Measurements from ENCODE around the gene SURF2.
A peak's percentile ranks its signal among the peaks of the same experiment; 100 is the strongest.

Gene SURF2

GRCh38 chr9:133354766-133355165 lies 1.6 kb upstream of the SURF2 start:
- no peak for DNase-seq (ENCODE audit: low read depth in 2 of 2)

DNA sequence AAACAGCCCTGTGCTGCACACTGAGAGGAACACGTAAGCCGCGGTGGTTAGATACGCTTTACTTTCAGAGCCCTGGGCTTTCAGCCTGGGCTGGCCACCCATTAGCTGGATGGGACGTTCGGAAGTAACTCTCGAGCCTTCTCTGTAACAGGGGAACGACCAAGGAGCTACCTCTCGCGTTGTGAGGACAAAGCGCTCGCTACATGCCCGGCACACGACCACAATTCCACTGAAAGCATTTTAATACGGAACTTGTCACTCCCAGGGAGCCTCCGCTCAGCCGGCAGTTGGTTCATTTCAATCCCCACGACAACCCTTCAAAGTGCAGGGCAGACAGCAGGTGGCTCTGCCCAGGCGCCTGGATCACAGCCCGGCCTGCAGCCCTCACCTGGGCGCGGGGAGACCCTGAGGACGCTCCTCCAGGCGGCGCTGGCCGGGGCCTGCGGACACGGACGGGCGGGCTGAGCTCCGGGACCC lies 431 bp upstream of the SURF2 start:
- no peak for DNase-seq (ENCODE audit: low read depth in 2 of 2)

- no peak for DNase-seq (ENCODE audit: low read depth in 2 of 2)
Measured at GRCh38 chr9:133357656-133358055, 1.3 kb downstream of the SURF2 start.

DNA sequence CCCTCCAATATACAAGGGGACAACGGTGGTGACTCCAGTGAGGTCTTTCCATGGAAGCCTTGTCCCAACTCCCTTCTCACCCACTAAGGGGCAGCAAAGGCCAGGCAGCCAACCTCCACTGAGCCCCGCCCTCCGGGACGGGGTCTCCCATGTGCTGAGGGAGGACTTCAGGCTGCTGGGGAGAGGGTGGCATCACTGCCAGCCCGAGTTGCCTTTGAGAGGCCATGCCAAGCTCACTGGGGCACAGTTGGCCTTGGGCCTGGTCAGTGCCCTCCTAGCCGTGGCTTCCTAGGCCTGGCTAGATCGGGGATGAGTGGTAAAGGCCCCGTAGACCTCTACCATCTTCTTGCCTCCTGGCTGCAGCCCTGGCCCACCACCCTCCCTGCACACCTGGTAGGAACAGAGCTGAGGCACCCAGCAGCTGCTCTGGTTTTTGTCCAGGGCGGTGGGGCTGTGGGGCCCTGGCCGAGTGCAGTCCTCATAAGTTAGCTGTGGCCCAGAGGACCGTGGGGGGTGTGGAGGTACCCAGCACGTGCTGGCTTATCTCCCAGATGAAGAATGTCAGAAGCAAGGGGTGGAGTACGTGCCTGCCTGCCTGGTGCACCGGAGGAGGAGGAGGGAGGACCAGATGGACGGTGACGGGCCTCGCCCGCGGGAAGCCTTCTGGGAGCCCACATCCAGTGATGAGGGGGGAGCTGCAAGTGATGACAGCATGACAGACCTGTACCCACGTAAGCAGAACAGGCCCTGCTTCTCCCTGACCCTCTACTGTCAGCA lies 3.2 kb downstream of the SURF2 start:
- DNase-seq (ENCODE audit: low read depth in 2 of 2) = no peak

DNA sequence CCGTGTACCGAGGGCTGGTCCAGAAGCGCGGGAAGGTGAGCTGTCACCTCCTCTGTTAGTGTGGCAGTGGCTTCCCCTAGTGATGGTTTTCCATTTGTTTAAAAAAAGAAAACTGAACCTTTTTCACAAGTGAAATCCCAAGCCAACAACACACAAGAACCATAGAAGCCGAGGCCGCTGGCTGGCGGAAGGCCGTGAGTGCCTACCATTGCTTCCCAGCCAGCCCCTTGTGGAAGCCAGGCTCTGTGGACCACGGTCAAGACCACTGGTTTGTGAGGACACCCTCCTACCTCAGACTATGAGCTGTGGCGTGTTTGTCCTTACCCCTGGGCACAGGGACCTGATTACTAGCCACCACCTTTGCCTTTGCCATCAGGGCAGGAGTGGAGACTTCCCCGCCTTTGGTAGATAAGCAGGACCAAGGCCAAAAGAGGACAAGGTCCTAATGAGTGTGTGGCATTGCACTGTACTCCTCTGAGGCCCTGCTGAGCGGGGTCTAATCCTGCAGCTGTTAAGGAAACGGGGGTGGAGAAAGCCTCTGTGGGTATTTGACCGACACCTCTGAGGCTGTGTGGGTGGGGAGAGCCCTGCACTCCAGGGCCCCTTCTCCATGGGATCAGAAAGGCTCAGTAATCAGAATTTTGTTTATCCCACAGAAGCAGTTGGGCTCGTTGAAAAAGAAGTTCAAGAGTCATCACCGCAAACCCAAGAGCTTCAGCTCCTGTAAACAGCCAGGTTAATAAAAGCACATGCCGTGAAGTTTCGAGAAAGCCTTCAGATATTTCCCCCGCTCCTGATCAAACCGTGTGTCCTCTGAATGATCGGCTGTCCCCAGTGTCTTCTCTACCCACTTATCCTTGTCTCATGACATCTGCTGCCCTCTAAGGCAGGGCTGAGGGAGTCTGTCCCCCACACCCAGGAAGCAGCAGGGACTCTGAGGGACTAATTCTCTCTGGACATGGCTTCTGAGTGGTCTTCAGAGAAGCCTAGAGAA lies 4.3 kb downstream of the SURF2 start:
- DNase-seq (ENCODE audit: low read depth in 2 of 2) = no peak

DNA sequence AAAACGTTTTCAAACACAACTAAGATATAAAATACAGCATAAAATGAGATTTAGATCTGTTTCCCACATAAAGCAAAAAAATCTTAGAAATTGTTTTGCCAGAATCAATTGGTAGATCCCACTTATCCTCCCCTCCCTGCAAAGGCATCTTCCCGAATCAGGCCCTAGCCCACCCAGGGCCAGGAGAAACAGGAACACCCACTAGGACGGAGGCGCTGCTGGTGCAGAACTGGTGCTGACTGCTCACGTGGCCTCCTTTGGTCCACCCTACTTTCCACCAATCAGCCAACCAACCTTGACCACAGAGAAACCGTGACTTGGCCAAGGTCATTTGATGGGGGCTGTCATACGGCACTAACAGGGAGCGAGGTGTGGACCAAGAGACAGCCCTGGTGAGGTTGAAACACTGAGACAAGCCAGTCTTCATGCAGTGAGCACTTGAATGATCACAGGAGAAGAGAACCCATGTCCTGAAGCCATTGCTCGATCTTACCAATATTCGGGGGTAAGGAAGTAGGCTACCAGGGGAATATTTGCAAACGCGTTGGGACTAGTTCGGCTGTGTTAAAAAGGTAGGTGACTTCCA lies 5.2 kb downstream of the SURF2 start:
- DNase-seq (ENCODE audit: low read depth in 2 of 2) = no peak

DNA sequence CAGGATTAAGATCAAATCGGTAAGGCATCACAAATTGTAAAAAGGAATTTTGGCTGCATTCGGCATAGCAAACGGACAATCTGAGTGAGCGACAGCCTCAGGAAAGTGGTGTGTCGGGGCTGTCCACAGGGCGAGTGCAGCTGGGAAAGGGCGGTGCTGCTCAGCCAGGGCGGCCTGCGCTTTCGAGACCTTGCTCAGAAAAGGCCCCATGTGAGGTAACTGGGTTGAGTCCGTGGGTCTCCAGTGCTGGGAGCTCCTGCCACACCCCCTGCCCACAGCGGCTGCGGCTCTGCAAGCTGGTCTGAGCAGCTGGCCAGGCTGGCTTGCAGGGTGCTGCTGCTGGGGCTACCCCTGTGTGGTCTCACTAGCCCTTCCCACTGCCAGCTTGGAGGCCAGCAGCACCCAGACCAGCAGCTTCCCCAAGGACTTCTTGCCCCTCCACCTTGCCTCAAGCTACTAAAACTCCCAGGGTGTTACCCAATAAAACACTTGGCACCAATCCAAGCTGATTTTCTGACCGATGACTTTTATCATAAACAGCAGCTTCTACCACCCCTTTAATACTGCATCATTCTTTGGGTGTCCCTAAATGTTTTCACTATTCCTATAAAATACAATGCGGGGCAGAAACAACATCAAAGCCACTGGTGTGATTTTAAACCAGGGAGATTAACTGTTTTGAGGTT lies 6.2 kb downstream of the SURF2 start:
- DNase-seq (ENCODE audit: low read depth in 2 of 2) = no peak

GRCh38 chr9:133366435-133366834 lies 10.1 kb downstream of the SURF2 start:
- DNase-seq (ENCODE audit: low read depth in 2 of 2) = no peak

DNA sequence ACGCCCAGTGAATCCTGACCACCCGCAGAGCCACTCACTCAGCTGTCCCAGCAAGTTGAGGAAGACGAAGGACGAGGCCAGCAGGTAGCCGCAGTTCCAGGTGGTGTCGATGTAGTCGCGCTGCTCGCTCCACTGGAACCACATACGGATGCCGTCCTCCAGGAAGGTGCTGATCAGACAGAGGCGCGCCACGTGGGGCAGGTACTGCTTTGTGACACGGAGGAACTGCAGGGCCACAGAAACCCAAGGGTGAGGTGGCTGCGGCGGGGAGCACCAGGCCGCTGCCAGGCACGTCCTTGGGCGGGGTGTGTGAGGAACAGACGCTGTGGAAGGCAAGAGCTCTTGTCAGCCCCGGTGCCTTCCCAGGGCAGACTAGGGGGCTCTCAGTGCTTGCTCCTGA lies 10.9 kb downstream of the SURF2 start:
- DNase-seq (ENCODE audit: low read depth in 2 of 2) = no peak

DNA sequence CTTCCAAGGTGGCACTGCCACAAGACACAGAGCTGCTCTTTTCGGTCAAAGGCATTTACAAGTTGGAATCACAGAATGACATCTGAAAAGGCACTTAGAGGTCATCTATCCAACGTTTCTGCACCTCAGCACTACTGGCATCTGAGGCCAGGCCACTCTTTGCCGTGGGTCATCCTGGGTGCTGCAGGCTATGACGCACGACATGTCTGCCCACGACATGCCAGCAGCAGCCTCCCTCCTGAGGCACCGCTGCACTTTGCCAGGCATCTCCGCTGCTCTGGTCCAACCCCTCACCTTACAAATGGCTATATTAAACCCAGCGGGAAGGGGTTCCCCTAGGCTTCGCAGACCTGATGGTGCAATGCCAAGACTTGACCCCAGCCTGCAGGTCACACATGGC lies 11.4 kb downstream of the SURF2 start:
- no peak for DNase-seq (ENCODE audit: low read depth in 2 of 2)

GRCh38 chr9:133368249-133368881 lies 12.0 kb downstream of the SURF2 start:
- no peak for DNase-seq (ENCODE audit: low read depth in 2 of 2)

- no peak for DNase-seq (ENCODE audit: low read depth in 2 of 2)
Measured at GRCh38 chr9:133369422-133369821, 13.1 kb downstream of the SURF2 start.

DNA sequence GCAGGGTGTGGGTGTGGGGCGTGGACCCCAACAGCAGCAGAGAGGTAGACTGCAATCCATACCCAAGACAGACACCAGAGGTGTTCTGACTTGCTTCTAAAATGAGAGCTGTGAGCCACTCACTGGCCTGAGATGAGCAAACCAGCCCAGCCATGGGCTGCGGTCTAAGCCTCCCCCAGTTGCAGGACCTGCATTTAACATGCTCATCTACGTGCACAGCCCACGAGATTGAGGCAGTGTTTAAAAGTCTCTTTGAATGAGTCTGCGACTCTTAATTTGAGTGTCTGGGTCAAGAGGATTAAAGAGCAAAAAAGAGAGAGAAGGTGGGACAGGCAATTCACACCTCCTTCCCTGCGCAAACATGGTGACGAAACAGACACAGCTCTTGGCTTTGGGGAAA lies 13.6 kb downstream of the SURF2 start:
- DNase-seq (ENCODE audit: low read depth in 2 of 2) = no peak

DNA sequence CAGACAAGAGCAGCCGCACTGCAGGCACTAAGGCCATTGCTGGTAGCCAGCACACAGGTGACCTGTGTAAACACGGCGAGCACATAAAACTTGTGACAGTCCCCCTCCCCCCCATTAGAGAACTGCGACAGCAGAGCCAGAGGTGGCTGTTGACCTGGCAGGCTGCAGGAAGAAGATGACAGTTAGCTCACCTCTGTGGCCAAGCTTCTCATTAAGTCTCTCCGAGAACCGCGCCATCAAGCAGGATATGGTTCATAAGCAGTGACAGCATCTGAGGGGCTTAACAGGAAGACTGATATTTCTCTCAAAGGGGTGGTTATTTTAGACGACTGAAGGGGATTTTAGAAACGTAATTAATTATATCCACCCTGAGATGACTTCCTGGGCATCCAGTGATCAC lies 14.3 kb downstream of the SURF2 start:
- no peak for DNase-seq (ENCODE audit: low read depth in 2 of 2)

DNA sequence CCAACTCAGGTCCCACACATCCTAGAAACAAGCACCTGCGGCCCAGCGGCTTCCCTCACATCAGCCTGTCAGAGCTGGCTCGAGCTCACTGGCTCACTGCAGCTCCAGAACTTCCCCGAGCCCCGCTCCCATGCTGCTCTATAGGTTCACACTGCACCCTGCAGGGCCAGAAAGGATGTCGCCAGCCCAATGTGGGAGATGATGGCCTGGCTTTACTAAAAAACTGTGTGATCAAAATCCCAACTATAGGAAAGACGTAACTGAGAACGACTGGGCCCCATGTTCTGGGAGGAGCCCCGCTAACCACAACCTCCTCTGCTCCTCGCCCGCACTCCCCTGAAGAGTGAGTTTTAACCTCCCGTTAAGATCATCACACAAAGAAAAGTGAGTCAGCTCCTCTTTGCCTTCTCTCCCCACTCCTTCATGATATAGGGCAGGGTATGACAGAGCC lies 14.9 kb downstream of the SURF2 start:
- DNase-seq (ENCODE audit: low read depth in 2 of 2) = peak in 1 of 2 donors; percentile 44

- no peak for DNase-seq (ENCODE audit: low read depth in 2 of 2)
Measured at GRCh38 chr9:133372144-133372543, 15.8 kb downstream of the SURF2 start.

- DNase-seq (ENCODE audit: low read depth in 2 of 2) = no peak
Measured at GRCh38 chr9:133374612-133375115, 18.3 kb downstream of the SURF2 start.

GRCh38 chr9:133375116-133375723 lies 18.9 kb downstream of the SURF2 start:
- DNase-seq (ENCODE audit: low read depth in 2 of 2) = no peak

DNA sequence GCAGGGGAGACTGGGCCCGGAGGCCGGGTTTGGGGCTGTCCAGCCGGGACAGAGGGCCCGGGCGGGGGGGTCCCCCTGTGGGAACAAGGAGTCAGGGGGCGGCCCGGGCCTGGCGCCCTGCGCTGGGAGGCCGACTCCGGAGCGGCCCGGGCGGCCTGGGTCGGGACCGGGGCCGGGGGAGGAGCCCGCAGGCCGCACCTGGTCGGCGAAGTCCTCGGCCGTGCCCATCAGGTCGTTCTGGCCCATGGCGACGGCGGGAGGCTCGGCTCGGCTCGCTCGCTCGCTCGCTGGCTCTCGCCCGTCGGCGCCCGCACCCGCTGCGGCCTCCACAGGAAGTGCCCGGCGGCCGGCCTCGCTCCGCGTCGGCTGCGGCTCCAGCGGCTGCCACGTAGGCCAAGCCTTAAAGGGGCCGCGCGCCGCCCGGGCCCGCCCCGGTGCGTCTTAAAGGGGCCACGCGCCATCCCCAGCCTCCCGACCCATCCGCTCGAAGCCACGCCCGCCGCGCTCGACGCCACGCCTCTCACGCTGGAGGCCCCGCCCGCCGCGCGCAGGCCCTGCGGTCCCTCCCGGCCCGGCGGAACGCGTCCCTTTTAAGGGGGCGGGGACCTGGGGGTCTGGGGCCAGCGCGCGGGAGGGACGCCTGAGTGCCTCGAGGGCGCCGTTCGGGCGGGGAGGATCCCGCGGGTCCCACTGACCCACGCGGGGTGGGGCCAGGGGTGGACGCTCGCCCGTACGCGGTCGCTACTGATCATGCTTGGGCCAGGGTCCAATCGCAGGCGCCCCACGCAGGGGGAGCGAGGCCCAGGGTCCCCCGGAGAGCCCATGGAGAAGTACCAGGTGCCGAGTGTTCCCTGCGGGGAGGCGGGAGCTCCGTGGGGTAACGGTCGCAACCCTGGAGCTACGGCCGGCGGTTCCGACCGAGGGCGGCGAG lies 19.6 kb downstream of the SURF2 start, which contains the start of the genes STKLD1 and SURF4:
Gene STKLD1, plus strand, starts transcription at position 643 of the 931 bp plus-strand sequence. Its CDS starts 108 bp downstream, at position 751.
Gene SURF4, minus strand, starts transcription at position 337 of the 931 bp plus-strand sequence. Its CDS starts 91 bp downstream, at position 246.
- peak; percentile 85 to 95 for DNase-seq (ENCODE audit: low read depth in 2 of 2)

Data from stimulated activated CD4-positive, alpha-beta T cell treated with anti-CD3 and anti-CD28 coated beads, Interleukin-1b, Interleukin-23, amount 100 ng/mL, for 1 hour (primary cell).